NCI-H2081 (cell line): ENCODE data around the gene SMAD6.
"Not testable (repeated sequence)": the region's sequence is repeated elsewhere in the genome, so short reads cannot be mapped to it uniquely, and the experiment has no call there.

Source experiments
- DNase-seq, 2 experiments: peaks; one replicate each; lab custom pipeline; 2025; lab: John Stamatoyannopoulos, UW

SMAD6 gene

GRCh38 chr15:66677336-66677735 is 24.7 kb upstream of the SMAD6 start:
- DNase-seq: no peak

- DNase-seq: no peak
These were observed 22.9 kb upstream of the SMAD6 start for GRCh38 chr15:66679061-66679656.

DNA sequence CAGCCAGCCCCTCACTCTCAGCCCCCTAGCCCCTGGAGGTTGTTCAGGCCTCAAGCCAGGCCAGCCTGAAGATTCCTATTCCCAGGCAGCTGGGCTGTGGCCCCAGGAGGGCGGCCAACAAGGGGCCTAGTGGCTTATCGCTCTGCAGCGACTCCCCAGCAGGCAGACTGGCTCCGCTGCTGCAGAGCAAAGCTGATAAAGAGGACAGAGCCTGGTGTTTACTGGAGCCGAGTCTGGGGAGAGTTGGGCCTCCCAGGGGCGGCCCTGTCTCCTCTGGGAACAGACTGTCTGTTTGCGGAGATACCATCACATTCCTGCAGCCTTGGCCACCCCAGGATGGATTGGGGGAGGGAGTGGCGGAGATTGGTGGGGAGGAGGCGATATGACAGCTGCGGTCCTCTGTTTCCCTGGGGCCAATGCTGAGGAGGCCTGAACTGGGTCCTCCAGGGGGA is 22.4 kb upstream of the SMAD6 start:
- DNase-seq: no peak

- no peak for DNase-seq
These were observed 21.5 kb upstream of the SMAD6 start for GRCh38 chr15:66680502-66680901.

DNA sequence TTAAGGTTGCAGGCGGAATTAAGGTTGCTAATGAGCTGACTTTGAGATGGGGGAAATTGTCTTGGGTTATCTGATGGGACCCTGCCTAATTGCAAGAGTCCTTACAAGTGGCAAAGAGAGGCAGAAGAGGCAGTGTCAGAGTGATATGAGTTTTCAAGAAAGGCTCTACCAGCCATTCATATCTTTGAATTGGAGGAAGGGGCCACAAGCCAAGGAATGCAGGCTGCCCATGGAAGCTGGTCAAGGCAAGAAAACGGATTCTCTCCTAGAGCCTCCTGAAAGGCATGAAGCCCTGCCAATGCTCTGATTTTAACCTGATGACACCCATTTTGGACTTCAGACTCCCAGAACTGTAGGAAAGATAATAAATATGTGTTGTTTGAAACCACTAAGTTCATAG is 20.6 kb upstream of the SMAD6 start:
- no peak for DNase-seq

DNA sequence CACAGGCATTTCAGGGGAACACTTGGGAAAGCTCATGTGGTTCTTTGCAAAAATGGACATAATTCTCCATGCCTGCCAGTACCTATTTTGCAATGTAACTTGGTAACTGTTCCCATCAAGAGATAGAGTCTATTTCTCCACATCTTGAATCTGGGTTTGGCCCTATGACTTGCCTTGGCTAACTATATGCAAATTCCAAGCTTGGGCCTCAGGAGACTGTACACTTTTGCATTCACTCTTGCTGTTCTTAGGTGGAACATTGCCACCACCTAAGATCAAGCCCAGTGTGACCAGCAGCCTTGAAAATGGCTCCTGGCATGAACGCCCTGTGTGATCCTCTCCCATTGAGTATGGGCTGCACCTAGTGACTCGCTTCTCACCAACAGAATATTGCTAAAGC is 19.8 kb upstream of the SMAD6 start:
- no peak for DNase-seq

- DNase-seq: no peak
These were observed 19.2 kb upstream of the SMAD6 start for GRCh38 chr15:66682865-66683264.

DNA sequence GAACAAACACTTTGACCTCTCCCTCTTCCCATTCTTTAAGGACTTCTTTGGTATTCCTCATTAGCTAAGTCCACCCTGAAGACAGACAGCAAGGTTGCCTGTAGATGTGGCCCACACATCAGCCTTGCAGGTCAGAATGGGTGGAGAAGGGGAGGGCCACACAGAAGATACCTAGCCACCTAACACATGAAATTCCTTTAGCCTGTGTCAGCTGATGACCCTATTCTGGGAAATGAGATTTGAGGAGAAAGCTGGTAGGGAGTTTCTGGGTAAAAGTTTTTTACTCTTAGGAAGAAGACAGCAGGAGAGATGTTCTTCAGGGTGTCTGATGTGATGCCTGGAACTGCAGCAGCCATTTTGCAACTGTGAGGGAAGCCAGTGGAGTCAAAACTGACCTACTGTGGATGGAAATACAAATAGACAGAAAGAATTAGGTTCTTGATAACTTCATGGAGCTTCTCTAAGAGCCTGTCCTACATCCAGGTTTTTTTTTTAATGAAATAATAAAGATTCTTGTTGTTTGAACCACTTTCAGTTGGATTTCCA is 17.8 kb upstream of the SMAD6 start:
- no peak for DNase-seq

DNA sequence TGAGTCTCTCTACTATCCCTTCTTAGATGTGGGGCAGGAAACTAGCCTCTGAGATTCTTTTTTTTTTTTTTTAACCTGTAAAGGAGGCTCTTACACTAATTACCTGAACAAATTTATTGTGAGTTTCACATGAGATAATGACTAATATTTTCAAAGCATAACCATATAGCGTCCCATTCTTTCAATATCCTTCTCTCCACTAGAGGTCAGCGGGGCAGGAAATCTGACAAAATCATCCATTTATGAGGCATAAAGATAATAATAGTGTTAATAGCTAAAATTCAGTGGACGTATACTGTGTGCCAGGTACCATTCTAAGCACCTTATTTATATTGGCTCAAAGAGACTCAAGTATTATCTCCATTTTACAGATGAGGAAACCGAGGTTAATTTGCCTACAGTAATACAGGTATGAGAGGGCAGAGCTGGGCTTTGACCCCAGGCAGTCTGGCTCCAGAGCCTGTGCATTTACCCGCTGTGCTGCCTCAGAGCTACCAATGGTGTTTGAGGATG is 16.3 kb upstream of the SMAD6 start:
- no peak for DNase-seq

- DNase-seq: not testable (repeated sequence)
These were observed 11.1 kb upstream of the SMAD6 start for GRCh38 chr15:66690912-66691311.

- DNase-seq: no peak
These were observed 10.3 kb upstream of the SMAD6 start for GRCh38 chr15:66691727-66692126.

DNA sequence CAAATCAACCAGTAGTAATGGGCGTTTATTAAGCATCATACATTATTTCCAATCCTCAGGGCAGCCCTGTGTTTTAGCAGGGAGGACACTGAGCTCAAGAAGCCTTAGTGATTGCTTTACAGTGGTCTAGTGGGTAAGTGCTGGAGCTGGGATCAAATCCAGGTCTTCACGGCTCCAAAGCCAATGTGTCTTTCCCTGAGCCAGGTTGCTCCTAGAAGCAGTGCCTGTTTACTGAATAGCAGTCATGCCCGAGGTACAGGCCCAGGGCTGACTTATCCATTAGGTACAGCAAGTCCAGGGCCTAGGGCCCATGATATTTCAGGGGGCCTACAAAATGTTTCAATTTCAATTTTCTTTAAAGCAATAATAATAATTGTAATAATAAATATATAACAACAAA is 9.6 kb upstream of the SMAD6 start:
- DNase-seq: no peak

DNA sequence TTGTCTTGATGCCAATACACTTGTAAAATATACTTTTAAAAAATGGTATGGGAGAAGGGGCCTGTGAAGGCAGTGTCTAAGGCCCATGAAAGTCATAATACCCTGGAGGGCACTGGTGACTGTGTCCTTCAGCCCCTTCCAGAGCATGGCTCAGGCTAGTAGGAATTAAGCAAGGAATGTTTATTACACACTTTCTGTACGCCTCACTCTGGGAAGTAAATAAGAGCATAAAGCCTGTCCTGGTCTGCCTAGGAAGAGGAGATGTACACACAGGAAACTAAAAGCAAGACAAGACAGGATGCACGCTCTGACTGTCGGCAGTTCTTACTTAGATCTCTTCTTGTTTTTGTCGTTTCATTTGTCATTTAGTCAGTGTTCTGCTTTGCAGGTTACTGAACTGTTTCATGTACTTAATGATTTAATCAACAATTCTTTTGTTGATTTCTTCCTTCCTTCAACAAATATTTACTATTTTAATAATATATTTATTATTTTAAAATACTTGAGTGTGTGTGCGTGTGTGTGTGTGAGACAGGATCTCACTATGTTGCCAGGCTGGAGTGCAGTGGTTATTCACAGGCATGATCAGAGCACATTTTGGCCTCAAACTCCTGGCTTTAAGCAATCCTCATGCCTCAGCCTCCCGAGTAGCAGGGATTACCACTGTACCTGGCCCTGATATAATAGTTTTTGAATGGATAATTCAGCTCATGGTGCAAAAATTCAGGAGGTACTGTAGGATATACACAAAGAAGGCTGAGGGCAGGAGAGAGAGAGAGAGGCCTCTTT is 9.0 kb upstream of the SMAD6 start:
- DNase-seq: no peak

DNA sequence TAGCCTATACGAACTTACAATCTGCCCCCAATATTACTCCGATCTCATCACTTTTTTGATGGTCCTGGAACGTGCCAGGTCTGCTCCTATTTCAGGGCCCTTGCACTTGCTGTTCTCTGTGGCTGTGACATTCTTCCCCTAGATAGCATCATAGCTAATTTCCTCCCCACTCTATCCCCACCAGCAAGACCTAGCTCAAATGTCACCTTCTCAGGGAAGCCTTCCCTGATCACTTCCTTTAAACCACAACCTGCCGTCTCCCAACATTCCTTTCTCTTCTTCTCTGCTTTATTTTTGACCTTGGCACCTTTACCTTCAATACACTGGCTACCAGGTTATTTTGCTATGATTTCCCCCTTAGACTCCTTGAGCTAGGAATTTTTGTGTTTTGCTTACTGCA is 5.3 kb upstream of the SMAD6 start:
- no peak for DNase-seq

GRCh38 chr15:66698318-66698961 is 3.6 kb upstream of the SMAD6 start:
- peak; percentile 12 to 16 for DNase-seq

DNA sequence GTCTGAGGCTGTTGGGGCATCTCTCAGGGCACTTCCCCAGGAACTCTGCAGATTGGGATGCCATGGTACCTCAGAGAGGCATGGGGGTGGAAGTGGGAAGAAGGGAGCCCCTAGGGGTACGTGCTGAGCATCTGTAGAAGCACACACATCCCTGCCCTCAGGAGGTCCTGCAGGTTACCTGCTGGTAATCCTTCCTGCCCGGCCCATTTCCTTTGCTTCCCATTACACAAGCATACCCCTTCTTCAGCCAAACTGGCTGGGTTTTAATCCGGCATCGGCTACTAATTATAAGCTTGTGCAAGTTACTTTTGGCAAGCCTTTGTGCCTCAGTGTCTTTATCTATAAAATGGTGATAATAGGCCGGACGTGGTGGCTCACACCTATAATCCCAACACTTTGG is 3.1 kb upstream of the SMAD6 start:
- no peak for DNase-seq

GRCh38 chr15:66700412-66700801 is 1.6 kb upstream of the SMAD6 start:
- DNase-seq: no peak

DNA sequence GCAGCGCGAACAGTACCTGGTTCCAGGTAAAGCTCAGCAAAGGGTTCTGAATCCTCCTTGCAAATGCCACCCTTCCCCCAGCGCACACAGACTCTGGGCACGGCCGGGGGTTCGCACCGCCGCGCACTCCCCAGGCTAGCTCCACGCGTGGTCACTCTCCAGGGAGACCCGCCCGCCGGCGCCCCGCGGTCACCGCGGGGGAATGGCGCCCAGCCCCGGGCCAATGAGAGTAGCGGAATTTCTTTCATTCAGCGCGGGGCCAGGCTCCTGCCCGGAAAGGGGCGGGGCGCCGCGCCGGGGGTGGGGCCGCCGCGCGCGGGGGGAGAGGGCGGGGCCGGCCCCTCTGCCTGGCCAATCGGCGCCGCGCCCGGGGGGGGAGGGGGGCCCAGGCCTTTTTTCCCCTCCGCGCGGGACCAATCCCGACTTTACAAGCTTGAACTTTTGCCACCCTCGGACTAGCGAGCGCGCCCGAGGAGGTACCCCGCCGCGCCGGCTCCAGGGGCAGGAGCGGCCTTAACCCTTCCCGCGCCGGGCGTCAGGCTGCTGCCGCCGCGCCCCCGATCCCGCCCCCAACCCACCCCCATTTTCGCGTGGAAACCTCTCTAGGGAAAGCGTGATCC is 1.1 kb upstream of the SMAD6 start:
- peak; percentile 86 for DNase-seq

DNA sequence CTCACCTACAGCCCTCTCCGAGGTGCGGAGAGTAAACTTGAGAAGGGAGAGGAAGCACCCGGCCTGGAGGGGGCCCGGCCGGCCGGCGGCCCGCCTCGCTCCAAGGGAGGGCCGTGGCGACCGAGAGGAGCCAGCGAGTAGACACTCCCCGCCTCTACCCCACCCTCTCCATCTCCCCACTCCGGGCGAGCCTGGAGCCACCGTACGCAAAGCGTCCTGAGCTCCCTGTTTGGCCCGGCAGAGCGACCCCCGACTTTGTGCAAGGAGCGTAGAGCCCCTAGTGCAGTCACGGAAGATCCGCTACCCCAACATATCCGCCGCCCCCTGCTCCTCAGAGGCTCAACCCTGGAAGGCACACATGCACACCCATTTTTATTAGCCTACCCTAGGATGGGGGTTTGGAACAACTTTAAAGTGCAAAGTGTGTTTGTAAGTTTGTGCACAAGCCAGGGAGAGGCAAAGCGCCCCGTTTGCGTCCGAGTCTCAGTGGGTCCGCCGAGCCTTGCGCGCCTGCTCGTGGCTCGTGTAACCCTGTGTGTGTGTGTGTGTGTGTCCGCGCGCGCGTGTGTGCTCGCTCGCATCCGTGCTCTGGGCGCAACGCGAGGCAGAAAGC is 508 bp upstream of the SMAD6 start:
- peak in 1 of 2 experiments; percentile 51 for DNase-seq

DNA sequence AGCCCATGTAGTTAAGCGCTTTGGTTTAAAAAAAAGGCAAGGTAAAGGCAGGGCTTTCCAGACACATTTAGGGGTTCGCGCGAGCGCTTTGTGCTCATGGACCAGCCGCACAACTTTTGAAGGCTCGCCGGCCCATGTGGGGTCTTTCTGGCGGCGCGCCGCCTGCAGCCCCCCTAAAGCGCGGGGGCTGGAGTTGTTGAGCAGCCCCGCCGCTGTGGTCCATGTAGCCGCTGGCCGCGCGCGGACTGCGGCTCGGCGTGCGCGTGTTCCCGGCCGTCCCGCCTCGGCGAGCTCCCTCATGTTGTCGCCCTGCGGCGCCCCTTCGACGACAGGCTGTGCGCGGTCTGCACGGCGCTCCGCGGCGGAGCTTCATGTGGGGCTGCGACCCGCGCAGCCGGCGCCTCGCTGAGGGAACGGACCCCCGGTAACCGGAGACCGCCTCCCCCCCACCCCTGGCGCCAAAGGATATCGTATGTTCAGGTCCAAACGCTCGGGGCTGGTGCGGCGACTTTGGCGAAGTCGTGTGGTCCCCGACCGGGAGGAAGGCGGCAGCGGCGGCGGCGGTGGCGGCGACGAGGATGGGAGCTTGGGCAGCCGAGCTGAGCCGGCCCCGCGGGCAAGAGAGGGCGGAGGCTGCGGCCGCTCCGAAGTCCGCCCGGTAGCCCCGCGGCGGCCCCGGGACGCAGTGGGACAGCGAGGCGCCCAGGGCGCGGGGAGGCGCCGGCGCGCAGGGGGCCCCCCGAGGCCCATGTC is 927 bp downstream of the SMAD6 start:
- peak in 1 of 2 experiments; percentile 22 for DNase-seq

GRCh38 chr15:66703540-66703941 is 1.5 kb downstream of the SMAD6 start:
- DNase-seq: peak in 1 of 2 experiments; percentile 20
